GM10266 (cell line): ENCODE measurements around the gene FAM170B.

Experiments
- DNase-seq: peaks from one replicate; pipeline ENCODE4 v3.0.0; 2012; ENCODE audit errors: extremely low spot score
- CTCF ChIP-seq: IDR thresholded peaks from 2 replicates; pipeline ENCODE4 v1.5.1; 2012; ENCODE audit warnings: mild to moderate bottlenecking, low read depth; ENCODE audit not compliant: control insufficient read depth, insufficient read depth; ENCODE audit errors: missing control alignments

The FAM170B gene

GRCh38 chr10:49139028-49139845 is 5.4 kb upstream of the FAM170B start:
- no peak for TF ChIP-seq CTCF
- no peak for DNase-seq

DNA sequence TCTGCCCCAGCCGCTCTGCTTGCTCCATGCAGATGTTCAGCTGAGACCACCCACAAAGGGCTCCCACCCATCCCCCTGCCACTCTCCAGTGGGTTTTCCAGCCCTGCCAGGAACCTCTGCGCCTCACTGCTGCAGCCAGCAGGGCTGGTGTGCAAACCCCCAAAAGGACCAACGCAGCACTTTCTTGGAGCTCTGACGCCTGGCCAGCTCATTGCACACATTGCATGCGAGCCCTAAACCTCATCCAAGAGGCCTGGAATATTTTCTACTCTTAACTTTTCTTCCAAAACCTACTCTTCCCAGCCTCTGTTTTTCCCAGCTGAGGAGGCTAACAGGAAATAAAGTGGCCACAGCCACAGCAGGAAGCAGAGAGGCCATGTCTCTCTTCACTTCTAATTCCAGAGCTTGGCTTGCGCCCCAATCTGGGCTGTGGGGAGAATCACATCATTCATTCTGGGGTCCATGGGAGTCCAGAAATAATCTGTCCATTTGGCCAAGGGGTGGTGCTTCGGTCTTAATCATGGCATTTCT is 4.6 kb upstream of the FAM170B start:
- no peak for TF ChIP-seq CTCF

DNA sequence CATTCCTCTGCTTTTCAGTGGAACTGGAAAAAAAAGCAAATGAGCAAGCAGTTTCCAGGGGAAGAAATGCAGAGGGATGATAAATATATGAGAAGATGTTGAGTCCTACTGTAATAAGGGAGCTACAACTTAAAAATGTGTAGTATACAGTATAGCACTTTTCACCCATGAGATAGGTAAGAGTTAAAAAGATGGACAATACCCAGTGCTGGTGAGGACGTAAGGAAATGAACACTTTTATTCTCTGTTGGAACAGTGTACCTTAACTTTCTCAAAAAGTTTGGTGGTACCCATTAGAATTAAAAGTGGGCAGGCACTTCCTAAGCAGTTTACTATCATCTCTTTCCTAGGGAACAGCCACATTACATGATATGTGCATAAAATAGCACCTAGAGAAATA is 2.7 kb upstream of the FAM170B start:
- DNase-seq = no peak
- no peak for TF ChIP-seq CTCF

More for the DNA sequence above, 4.6 kb upstream of the FAM170B start:
- no peak for DNase-seq

DNA sequence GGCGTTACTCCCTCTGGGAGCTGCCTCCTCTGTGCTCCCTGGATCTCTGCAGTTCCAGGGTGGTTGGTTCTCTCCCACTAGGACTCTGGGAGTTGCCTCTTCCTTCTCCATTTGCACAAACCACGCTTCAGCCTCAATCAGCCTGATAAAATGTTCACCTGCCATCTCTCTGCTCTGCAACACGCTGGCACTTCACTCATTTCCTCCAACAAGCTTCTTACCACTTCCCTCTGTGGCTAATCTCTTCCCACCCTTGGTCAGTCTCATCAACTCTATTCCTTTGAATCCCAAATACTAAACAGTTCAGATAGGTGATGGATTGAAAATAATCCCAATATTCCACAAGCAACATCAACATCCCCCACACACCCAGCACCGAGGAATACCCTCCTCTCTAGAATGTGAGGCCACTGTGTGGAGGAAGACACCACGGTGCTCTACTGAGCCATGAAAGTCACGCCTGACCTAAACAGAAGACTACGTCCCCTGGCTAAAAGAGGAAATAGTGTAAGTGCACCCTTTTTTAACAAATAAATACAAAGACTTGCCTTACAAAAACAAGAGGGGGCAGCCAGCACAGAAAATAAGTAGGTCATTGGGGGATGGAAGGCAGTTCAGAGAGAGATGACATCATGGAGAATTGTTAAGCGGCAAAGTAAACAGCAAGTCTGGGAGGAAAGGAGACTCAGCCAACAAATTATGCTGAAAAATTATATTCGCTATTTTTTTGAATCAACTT is 1.9 kb upstream of the FAM170B start:
- TF ChIP-seq CTCF = no peak
- no peak for DNase-seq

GRCh38 chr10:49134327-49134726 is 506 bp upstream of the FAM170B start:
- no peak for TF ChIP-seq CTCF
- no peak for DNase-seq

- DNase-seq = no peak
- no peak for TF ChIP-seq CTCF
Measured at GRCh38 chr10:49132362-49132737, 1.5 kb downstream of the FAM170B start.
